Activated CD4-positive, alpha-beta T cell treated with anti-CD3 and anti-CD28 coated beads for 36 hours (primary cell): ENCODE results near the gene SLC39A12. TPM values are rescaled to one million over a fixed set of nuclear protein-coding genes. Genes with fewer than 3 reads are reported as not detected.

Source experiments
- ATAC-seq: fragments of 200-7000 bp; cut with Tn5 transposase; one replicate; pipeline ENCODE4 v1.10.0; 2021; ENCODE audit warnings: mild to moderate bottlenecking, moderate library complexity
- CTCF ChIA-PET: fragments of 350-600 bp; sonication (Branson Sonifier 250); formaldehyde crosslinking; loops from one replicate; lab custom pipeline; 2021; ENCODE audit warnings: antibody characterized with exemption; lab: Charles Lee
- POLR2A ChIA-PET: fragments of 350-600 bp; sonication (Branson Sonifier 250); formaldehyde crosslinking; loops from one replicate; lab custom pipeline; 2021; ENCODE audit warnings: antibody characterized with exemption, inconsistent platforms; lab: Charles Lee
- DNase-seq: peaks from one replicate; pipeline ENCODE4 v3.0.0-alpha.2; 2020
- H3K27ac Mint-ChIP-seq: one replicate; pipeline ENCODE4 v1.8.0; 2021; ENCODE audit warnings: mixed read lengths
- H3K27me3 Mint-ChIP-seq: one replicate; pipeline ENCODE4 v1.8.0; 2021; ENCODE audit warnings: mixed read lengths
- H3K36me3 Mint-ChIP-seq: one replicate; pipeline ENCODE4 v1.8.0; 2021; ENCODE audit warnings: low read depth, mixed read lengths
- H3K4me1 Mint-ChIP-seq: one replicate; pipeline ENCODE4 v1.8.0; 2021; ENCODE audit warnings: mixed read lengths
- H3K4me3 Mint-ChIP-seq: one replicate; pipeline ENCODE4 v1.8.0; 2021; ENCODE audit warnings: mild to moderate bottlenecking, moderate library complexity, mixed read lengths
- H3K9me3 Mint-ChIP-seq: one replicate; pipeline ENCODE4 v1.8.0; 2021; ENCODE audit warnings: low read depth, mixed read lengths
- intact Hi-C, 2 experiments: fragments of 100-400 bp; cut with DNase I in 1 of 2; cut with micrococcal nuclease in 1 of 2; formaldehyde crosslinking; loops; one replicate each; pipeline versions ENCODE4 v1.14.2 to v1.15.1; 2022 to 2024; cut with DNase I, micrococcal nuclease
- total RNA-seq, 2 experiments: library from RNA; stranded (reverse); gene quantifications; one replicate each; pipeline ENCODE4 v1.2.3, GENCODE V29; 2021

Gene SLC39A12
- total RNA-seq, 2 experiments from 2014 or later, result not detected

DNA sequence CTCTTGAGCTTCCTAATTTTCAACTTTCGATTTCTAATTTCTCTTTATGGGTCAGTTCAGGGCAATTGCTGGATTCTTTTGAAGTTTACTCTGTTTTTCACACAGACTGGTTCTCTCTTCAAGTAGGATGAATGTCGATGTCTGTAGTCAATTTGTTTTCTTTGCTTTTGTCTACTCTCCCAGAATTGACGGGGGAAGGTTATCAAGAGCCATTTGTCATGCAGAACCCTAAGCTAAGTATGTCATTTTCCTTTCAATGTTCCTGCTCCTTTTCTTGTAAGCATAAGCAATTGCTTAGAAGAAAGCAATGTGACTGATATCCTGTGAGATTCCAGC is 53.7 kb downstream of the SLC39A12 start:
- H3K27me3 Mint-ChIP-seq, result peaks cover 4% of the 10 kb centered on the region
- H3K27ac Mint-ChIP-seq, result no peak overlapping the region
- no peaks in the 10 kb centered on the region for H3K36me3 Mint-ChIP-seq
- ATAC-seq (no peak), DNase-seq (no peak)
- CTCF ChIA-PET, result no interaction called here
- H3K9me3 Mint-ChIP-seq, result no peaks in the 10 kb centered on the region
- H3K4me1 Mint-ChIP-seq, result no peaks in the 10 kb centered on the region
- POLR2A ChIA-PET, result no interaction called here
- intact Hi-C loops, result no loop called here
- no peak overlapping the region for H3K4me3 Mint-ChIP-seq

DNA sequence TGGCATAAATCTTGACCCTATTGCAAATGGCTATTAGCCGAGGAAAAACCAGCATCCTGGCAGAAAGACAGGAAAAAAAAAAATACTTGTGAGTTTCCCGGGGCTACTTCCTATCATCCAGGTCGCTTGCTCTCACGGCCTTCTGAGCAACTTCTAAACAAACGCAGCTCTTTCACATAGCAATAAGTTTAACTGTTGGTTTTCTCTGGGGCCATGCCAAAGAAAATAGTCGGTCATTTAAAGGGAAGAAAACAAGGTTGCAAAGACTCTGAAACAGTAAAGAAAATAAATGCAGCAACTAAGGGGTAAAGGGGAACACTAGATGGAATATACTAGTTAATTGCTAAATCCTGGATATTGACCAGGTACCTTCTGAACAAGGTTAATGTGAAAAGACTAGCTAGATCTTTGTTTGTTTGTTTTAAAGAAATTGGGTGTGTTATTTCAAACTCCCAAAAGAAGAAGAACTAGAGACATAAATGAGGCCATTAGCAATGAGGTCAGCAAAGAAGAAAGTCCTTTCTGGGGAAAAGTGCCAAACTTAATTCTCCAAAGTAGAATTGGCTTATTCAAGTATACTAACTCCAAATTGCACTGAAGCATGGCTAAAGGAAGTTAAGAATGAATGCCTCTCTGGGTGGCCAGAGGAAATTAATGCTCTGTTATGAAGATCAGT is 54.2 kb downstream of the SLC39A12 start:
- no peak overlapping the region for H3K27ac Mint-ChIP-seq
- no peaks in the 10 kb centered on the region for H3K4me1 Mint-ChIP-seq
- ChIA-PET POLR2A (no interaction called here), CTCF (no interaction called here)
- H3K36me3 Mint-ChIP-seq, result no peaks in the 10 kb centered on the region
- no peak overlapping the region for H3K4me3 Mint-ChIP-seq
- DNase-seq, result no peak
- H3K9me3 Mint-ChIP-seq, result no peaks in the 10 kb centered on the region
- intact Hi-C loops, result no loop called here
- H3K27me3 Mint-ChIP-seq, result peaks cover 4% of the 10 kb centered on the region
- ATAC-seq, result no peak

DNA sequence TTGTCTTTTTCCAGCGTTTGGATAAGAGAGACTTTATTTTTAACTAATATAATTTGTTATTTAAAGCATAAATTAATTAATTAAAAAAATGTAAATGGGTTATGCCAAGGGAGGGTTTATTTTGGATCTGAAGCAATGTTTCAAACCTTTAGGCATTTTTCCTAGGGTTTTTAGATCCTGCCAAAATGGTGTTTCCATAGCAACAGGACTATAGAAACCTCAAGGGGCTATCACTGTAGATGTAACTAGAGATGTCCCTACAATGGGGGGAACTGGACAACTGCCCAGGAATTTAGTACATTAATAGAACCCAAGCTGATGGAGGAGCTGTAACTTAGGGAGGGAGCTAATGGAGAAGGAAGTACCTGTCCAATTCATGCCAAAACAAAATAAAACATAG is 57.3 kb downstream of the SLC39A12 start:
- POLR2A ChIA-PET, result no interaction called here
- CTCF ChIA-PET, result no interaction called here

DNA sequence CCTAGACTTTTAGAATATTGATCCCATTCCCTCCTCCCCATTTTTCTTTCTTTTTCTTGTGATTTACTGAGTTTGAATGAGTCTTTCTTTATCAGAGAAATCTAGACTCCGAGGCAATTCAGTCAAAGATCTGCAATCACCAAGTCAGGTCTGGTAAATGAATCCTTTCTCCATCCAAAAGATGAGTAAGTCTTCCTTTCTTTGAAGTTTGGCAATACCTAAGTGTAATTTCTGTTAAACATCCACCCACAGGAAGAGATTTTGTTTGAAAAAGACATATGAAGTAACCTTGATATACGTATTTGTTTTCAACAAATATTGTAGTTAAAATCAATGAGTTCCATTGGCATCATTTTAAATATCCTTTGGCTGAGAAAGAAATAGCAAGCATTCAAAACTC is 58.3 kb downstream of the SLC39A12 start:
- ATAC-seq, result no peak
- CTCF ChIA-PET, result no interaction called here
- Mint-ChIP-seq H3K4me1 (no peaks in the 10 kb centered on the region), H3K9me3 (no peaks in the 10 kb centered on the region), H3K36me3 (no peaks in the 10 kb centered on the region), H3K27ac (no peak overlapping the region), H3K4me3 (no peak overlapping the region), H3K27me3 (peaks cover 4% of the 10 kb centered on the region)
- POLR2A ChIA-PET, result no interaction called here
- no peak for DNase-seq
- intact Hi-C loops, result no loop called here

More for the DNA sequence above, 57.3 kb downstream of the SLC39A12 start:
- Mint-ChIP-seq H3K4me3 (no peak overlapping the region), H3K27ac (no peak overlapping the region), H3K27me3 (peaks cover 4% of the 10 kb centered on the region), H3K4me1 (no peaks in the 10 kb centered on the region), H3K9me3 (no peaks in the 10 kb centered on the region), H3K36me3 (no peaks in the 10 kb centered on the region)
- intact Hi-C loops, result no loop called here
- ATAC-seq (no peak), DNase-seq (no peak)

DNA sequence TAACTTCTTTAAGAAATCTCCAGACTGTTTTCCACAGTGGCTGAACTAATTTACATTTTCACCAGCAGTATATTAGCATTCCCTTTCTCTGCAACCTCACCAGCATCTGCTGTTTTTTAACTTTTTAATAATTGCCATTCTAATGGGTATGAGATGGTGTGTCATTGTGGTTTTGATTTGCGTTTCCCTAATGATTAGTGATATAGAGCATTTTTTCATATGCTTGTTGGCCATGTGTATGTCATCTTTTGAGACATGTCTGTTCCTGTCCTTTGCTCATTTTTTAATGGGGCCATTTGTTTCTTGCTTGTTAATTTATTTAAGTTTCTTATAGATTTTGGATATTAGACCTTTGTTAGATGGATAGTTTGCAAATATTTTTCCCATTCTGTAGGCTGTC is 68.8 kb downstream of the SLC39A12 start:
- peaks cover 3% of the 10 kb centered on the region for H3K9me3 Mint-ChIP-seq
- H3K4me3 Mint-ChIP-seq, result no peak overlapping the region
- no peaks in the 10 kb centered on the region for H3K36me3 Mint-ChIP-seq
- DNase-seq (no peak), ATAC-seq (no peak)
- H3K4me1 Mint-ChIP-seq, result no peaks in the 10 kb centered on the region
- H3K27ac Mint-ChIP-seq, result no peak overlapping the region
- CTCF ChIA-PET, result no interaction called here
- intact Hi-C loops, result no loop called here
- no peaks in the 10 kb centered on the region for H3K27me3 Mint-ChIP-seq
- POLR2A ChIA-PET, result no interaction called here

DNA sequence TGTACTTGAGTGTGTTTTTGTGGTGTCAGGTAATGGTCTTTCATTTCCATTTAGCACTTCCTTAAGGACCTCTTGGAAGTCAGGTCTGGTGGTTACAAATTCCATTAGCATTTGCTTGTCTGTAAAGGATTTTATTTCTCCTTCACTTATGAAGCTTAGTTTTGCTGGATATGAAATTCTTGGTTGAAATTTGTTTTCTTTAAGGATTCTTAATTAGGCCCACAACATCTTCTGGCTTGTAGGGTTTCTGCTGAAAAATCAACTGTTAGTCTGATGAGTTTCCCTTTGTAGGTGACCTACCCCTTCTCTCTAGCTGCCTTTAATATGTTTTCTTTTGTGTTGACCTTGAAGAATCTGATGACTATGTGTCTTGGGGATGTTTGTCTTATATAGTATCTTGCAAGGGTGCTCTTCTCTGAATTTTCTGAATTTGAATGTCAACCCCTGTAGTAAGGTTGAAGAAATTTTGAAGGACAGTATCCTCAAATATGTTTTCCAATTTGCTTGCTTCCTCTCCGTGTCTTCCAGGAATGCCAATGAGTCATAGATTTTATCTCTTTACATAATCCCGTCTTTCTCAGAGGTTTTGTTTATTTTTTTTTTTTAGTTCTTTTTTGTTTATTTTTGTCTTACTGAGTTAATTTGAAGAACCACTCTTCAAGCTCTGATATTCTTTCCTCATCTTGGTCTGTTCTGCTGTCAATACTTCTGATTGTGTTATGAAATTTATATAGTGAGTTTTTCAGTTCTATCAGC is 70.2 kb downstream of the SLC39A12 start:
- Mint-ChIP-seq H3K27ac (no peak overlapping the region), H3K4me3 (no peak overlapping the region), H3K27me3 (no peaks in the 10 kb centered on the region), H3K36me3 (no peaks in the 10 kb centered on the region), H3K9me3 (no peaks in the 10 kb centered on the region), H3K4me1 (no peaks in the 10 kb centered on the region)
- ChIA-PET POLR2A (no interaction called here), CTCF (no interaction called here)
- intact Hi-C loops, result no loop called here
- no peak for DNase-seq
- no peak for ATAC-seq

DNA sequence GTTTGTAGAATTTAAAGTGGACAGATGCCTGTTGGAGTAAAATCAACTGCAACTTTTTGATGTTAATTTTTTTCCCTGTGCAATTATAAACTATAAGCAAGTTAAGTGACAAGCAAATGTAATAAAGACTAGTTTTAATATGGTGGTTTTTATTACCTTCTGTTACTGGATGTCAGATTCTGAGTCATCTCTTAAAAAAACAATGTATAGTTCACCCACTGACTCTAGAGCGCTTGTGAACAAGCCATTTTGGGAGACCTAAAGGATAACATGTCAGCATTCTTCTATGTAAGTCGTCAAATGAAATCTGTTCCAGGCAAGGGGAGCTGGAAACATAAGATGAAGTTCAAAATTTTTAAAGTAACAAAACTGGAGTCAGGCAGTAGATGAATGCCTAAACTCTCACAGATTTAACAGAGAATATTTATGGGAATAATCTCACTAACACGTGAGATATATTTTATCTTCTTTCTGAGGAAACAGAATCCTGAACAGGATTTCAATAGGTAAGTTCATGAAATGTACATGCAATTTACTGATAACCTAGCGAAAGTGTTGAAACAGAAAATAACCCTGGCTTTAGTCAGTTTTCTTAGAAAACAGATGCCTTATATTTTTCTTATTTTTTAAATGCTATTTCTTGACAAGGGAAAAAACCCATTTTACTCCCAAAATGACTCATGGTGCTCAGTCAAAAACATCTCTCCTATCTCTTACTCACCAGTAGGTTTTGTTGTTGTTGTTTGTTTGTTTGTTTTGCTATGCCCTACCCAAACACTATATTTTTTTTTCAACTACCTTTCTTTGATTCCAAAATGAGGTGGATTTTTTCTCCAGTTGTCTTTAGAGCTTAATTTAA is 91.7 kb downstream of the SLC39A12 start:
- Mint-ChIP-seq H3K27ac (no peak overlapping the region), H3K9me3 (no peaks in the 10 kb centered on the region), H3K36me3 (no peaks in the 10 kb centered on the region), H3K4me3 (no peak overlapping the region), H3K27me3 (no peaks in the 10 kb centered on the region), H3K4me1 (no peaks in the 10 kb centered on the region)
- intact Hi-C loops, result no loop called here
- POLR2A ChIA-PET, result no interaction called here
- CTCF ChIA-PET, result no interaction called here
- ATAC-seq (no peak), DNase-seq (no peak)

DNA sequence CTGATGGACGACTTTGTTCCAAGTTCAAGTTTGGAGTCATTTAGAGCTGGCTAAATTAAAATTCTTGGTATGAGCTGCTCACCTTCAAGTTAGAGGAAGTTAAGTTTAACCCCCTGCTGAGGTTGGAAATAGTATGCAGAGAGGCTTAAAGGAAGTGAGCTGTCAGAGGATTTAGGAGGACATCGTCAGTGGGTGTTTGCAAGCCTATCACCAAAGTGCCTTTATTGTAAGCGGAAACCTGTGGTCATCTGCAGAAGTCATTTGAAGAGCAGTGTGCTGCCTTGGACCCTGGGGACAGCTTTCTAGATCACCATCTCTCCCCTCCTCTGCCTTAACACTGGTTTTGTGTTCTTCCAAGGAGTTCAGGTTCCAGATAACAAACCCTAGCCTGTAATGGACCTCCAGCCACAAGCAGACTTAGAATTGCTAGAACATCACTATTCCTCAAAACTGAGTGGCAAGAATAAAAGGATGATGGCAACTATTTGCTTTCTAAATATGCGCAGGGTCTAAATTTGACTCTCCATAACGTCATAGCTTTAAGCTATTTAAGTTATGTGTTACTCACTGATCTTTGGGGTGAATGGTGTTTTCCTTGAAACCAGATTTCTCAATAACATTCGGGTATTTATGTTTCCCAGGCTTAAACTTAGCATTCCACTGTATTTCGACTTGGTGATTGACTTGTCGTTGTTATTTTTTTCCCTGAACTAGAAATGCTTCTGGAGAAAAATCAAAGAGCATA is 93.4 kb downstream of the SLC39A12 start:
- Mint-ChIP-seq H3K4me3 (no peak overlapping the region), H3K36me3 (no peaks in the 10 kb centered on the region), H3K27me3 (no peaks in the 10 kb centered on the region), H3K27ac (no peak overlapping the region), H3K4me1 (no peaks in the 10 kb centered on the region), H3K9me3 (no peaks in the 10 kb centered on the region)
- ChIA-PET CTCF (interaction anchor here (0.6 kb wide), 1 partner anchor 47 kb away, joined by 3 read pairs; no protein-coding TSS in a partner anchor), POLR2A (no interaction called here)
- intact Hi-C loops, result no loop called here
- no peak for DNase-seq
- ATAC-seq, result no peak

DNA sequence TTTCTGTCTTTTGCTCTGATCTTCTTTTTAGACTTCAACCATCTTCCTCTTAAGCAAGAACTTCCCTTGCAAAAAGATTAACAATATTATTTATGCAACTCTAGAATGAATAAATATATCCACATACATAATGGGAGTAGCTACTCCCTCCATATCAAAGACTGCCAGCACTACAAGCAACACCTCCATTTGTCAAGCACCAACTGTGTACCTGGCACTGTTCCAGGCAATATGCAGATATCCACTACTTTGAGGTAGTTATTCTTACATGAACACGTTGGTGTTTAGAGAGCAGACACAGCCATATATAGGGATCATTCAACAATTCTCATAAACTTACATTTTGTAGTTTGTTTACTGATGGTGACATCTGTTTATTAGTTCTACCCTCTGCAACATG is 104.9 kb downstream of the SLC39A12 start:
- peaks cover 2% of the 10 kb centered on the region for H3K9me3 Mint-ChIP-seq
- no peak for ATAC-seq

DNA sequence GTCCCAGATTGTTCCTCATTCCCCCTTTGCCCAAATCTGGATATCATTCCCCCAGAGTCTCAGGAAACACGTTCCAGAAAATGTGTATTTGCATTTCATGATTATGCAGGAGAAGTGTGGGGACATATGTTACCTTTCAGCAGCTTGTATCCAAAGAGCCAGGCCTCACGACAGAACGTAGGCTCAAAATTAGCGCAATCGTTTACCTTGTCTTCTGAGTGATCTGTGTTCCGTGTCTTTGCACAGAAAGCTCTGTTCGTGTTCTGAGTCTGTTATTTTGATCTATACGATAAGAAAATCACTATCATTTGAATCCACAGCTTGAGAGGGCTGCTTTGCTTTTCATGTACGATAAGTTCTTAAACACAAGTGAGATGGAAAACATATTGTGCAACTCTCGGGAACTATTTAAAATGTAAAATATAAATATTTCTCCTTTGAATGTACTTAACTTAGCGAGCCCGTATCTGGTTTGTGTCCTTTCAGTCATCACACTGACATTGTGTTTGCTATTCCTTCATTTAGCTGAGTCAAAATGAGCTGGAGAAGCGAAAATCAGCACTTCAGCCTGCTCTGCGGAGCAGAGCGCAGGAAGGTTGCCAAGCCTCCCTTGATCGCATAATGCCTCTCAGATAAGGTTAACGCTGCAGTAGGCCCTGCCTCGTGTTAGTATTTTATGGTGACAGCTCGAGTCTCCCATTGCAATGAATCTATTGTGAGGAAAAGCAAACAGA is 108.3 kb downstream of the SLC39A12 start:
- no peak overlapping the region for H3K4me3 Mint-ChIP-seq
- no peaks in the 10 kb centered on the region for H3K4me1 Mint-ChIP-seq
- POLR2A ChIA-PET, result no interaction called here
- no peak for DNase-seq
- CTCF ChIA-PET, result interaction anchor here (0.7 kb wide), 1 partner anchor 10 kb away, joined by 3 read pairs; no protein-coding TSS in a partner anchor
- no peaks in the 10 kb centered on the region for H3K27me3 Mint-ChIP-seq
- no peak for ATAC-seq
- no peak overlapping the region for H3K27ac Mint-ChIP-seq
- peaks cover 2% of the 10 kb centered on the region for H3K9me3 Mint-ChIP-seq
- H3K36me3 Mint-ChIP-seq, result no peaks in the 10 kb centered on the region
- intact Hi-C loops, result no loop called here

More for the DNA sequence above, 104.9 kb downstream of the SLC39A12 start:
- H3K27me3 Mint-ChIP-seq, result no peaks in the 10 kb centered on the region
- DNase-seq, result no peak
- ChIA-PET POLR2A (no interaction called here), CTCF (no interaction called here)
- H3K27ac Mint-ChIP-seq, result no peak overlapping the region
- intact Hi-C loops, result no loop called here
- no peaks in the 10 kb centered on the region for H3K4me1 Mint-ChIP-seq
- H3K4me3 Mint-ChIP-seq, result no peak overlapping the region
- no peaks in the 10 kb centered on the region for H3K36me3 Mint-ChIP-seq

DNA sequence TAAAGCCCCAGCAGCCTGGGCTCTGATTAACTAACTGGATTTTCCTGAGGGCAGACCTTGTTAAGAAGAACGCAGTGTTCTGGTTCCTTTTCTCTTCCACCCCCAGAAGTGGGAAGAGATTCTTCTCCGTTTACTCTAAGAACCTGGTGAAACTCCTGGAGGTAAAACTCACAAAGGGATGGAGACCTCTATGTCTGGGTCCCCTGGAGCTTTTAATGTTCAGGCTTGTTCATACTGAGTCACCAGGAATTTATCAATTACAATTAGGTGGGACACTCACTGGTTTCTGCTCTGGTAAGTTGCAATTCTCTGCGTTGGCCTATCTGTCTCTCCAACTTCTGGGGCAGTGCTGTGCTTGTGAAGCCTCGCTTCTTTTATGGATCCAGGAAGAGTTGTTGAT is 115.2 kb downstream of the SLC39A12 start:
- no peak for ATAC-seq
- POLR2A ChIA-PET, result no interaction called here
- CTCF ChIA-PET, result no interaction called here
- Mint-ChIP-seq H3K36me3 (no peaks in the 10 kb centered on the region), H3K4me1 (no peaks in the 10 kb centered on the region), H3K9me3 (peaks cover 2% of the 10 kb centered on the region), H3K27me3 (no peaks in the 10 kb centered on the region), H3K27ac (no peak overlapping the region), H3K4me3 (no peak overlapping the region)
- intact Hi-C loops, result no loop called here
- DNase-seq, result no peak
